NCI-H2196 (cell line): ENCODE data around the gene LMBR1L.
"Not testable (repeated sequence)": the region's sequence is repeated elsewhere in the genome, so short reads cannot be mapped to it uniquely, and the experiment has no call there.

ENCODE experiments used
- DNase-seq: peaks from one replicate; lab custom pipeline; 2025; ENCODE audit not compliant: unreplicated experiment; lab: John Stamatoyannopoulos, UW

Gene LMBR1L

DNA sequence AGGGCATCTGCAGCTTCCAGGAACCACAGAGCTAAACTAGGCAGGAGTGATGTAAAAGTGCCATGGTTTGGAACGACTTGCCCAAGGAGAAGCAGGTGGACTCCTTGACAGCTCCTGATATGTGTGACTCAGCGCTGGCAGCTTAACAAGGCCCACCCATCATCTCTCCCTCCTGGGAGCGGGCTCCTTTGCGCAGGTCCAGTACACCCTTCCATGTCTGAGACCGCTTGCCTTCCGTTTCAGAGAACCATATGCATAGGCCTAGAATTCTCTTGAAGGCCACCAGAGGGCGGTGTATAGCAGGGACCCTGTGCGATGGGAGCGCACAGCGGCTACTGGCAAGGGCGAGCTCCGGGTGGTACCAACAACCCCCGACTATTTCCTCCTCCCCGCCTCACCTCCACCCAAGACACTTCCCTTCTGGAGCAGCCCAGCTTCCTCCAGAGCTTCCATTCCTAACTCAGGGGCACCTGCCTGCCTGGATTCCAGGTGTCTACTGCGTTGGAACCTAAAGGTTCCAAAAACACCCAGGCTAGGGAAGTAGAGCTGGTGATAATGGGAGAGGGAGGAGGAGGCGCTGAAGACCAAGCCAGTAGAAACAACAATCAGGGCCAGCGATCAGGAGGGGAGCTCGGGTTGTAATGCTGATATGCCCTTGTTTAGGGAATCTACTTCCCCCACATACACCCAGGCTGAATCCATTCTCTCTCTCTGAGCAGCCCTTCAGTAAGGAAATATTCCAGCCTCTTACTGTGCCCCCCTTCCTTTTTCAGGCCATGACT lies 22.3 kb downstream of the LMBR1L start:
- peak; percentile 92 for DNase-seq

GRCh38 chr12:49086116-49086515 lies 24.5 kb downstream of the LMBR1L start:
- no peak for DNase-seq

- DNase-seq, result no peak
Measured at GRCh38 chr12:49084438-49084837, 26.2 kb downstream of the LMBR1L start.

GRCh38 chr12:49079793-49080192 lies 30.9 kb downstream of the LMBR1L start:
- DNase-seq, result no peak

- DNase-seq, result no peak
Measured at GRCh38 chr12:49070971-49071370, 39.7 kb downstream of the LMBR1L start.

DNA sequence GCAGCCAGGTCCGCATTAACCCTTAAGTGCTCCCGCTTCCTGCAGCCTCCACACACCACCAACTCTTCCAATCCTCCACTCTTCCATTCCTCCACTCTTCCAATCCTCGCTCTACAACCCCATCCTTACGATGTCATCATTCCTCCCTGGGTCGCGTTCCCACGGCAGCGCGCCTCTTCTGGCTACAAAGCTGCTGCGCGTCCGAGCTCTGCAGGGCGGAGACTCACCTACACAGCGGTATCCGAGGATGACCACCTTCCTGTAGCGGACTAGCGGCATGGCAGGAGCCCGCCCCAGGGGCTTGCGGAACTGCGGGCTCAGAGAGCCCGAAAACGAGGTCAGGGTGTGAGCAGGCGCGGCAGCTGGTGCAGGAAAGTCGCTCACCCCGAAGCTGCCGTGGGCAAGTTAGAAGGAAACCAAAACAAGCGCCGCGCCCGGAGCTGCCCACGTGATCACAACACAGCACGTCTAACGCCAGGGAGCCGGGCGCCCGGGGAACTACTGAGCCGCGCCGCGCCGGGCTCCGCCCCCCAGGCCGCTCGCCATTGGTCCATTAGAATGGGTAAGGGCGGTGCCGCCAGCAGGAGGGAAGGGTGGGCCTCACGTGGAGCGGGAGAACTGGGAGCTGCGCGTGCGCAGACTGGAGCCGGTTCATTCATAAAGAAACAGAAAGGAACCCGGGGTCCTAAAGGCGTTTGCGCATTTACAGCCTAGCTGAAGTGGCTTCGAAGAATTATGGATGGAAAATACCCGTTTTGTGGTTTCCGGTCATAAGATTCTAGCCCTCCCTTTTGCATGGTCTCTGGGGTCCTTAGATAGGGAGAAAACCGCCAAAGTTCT lies 40.9 kb downstream of the LMBR1L start, which contains the start of gene RHEBL1:
RHEBL1 (minus strand) TSS at position 473 of the 840 bp plus-strand sequence; CDS start at position 279, 194 bp downstream.
- DNase-seq, result peak; percentile 98

GRCh38 chr12:49068879-49069506 lies 41.7 kb downstream of the LMBR1L start:
- no peak for DNase-seq

GRCh38 chr12:49066120-49066519 lies 44.5 kb downstream of the LMBR1L start:
- DNase-seq, result no peak

GRCh38 chr12:49064767-49065152 lies 45.9 kb downstream of the LMBR1L start:
- no peak for DNase-seq

DNA sequence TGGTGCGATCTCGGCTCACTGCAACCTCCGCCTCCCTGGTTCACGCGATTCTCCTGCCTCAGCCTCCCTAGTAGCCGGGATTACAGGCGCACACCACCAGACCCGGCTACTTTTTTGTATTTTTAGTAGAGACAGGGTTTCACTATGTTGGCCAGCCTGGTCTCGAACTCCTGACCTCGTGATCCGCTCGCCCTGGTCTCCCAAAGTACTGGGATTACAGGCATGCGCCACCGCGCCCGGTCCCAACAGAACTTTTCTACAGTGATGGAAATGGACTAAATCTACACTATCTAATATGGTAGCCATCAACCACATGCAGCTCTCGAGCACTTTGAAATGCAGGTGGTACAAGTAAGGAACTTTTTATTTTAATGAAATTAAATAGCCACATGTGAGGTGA lies 48.7 kb downstream of the LMBR1L start:
- DNase-seq, result not testable (repeated sequence)

- DNase-seq, result no peak
Measured at GRCh38 chr12:49061157-49061650, 49.4 kb downstream of the LMBR1L start.

DNA sequence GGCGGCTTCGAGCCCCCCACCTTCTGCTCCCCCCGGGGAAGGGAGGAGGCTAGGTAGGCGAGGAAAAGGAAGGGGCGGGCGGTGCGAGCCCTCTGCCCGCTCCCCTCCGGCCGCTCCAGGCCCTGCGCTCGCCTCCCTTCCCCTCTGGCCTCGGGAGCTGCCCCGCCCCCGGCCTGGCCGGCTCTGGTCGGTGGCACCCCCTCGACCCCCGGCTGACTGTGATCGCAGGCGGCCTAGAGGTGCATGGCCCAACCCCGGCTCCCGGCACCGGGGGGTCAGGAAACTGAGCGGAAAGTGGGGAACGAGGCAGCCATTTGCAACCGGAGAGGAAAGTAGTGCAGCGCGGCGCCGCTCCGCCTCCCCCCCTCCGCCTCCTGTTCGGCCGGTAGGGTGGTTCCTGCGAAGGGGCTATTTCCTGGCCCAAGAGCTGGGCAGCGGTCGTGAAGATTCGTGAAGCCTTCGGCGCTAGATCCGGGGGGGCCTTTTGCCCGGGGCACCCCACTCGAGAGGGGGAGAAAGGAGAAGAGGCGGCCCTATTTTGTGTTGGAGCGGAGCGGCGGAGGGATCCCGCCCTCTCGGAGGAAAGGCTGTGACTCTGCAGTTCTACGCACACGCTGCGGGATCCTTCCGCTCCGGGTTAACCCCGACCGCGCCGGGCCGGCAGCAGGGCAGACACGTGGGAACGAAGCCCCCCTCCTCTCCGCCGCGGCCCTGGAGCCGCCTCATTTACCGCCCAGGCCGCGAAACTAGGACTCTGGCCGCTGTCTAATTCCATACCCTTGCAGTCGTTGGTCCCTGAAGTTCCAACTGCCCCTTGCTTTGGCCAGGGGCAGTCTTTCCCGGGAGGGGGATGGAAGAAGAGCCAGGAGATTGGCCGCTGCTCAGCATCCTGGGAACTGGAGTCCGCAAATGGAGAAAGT lies 50.1 kb downstream of the LMBR1L start, which contains the start of gene KMT2D:
KMT2D (minus strand) TSS at position 558 of the 920 bp plus-strand sequence. CDS start 5,470 bp downstream, outside the sequence.
- peak; percentile 90 for DNase-seq

DNA sequence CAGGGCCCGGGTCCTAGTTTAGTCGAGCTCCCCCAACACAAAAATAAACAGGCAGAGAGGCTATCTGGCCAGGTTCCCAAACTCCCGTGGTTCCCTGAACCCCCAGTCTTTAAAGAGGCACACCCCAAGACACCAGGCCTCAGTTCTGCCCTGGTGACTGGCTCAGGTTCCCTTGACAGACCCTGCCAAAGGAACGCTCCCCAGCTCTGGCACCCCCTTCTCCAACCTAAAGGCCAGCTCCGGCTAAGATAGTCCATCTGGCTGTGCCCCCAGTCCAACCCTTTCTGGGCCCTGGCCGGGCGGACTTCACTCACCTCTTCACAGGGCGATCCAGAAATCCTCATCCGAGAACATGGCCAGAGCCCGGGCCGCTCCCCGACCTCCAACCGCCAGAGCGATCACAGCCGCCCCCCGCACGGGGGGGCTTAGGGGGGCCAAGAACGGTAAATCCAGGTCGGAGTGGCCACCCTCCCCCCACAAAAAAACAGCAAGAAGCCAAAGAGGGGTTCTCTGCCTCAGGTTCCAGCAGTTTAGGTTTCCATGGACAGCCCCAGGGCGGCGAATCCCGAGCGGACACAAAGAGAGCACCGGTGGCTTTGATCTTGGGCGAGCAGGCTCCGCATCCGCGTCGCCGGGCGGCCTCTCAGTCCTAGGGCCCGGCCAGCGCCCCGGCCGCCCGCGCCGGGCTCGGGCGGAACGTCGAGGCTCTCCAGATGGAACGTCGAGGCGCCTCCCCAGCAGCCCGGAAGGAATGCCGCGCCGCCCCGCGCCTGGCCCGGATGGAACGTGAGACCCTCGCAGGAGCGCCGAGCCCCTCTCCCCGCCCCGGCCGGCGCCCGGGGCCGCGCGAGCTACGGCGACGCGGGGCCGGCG lies 51.1 kb downstream of the LMBR1L start:
- DNase-seq, result no peak

DNA sequence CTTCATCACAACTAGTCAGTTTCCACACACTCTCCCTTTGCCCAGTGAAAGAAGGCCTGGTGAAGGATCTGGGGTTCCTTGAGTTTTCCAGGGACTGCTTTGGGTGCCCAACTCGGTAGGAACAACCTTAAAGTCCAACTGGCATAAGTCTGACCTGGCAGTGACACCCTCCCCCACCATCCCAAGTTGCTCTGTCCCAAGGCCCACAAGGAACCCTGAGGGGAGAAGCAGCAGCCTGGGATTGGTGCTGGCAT lies 51.7 kb downstream of the LMBR1L start:
- no peak for DNase-seq

DNA sequence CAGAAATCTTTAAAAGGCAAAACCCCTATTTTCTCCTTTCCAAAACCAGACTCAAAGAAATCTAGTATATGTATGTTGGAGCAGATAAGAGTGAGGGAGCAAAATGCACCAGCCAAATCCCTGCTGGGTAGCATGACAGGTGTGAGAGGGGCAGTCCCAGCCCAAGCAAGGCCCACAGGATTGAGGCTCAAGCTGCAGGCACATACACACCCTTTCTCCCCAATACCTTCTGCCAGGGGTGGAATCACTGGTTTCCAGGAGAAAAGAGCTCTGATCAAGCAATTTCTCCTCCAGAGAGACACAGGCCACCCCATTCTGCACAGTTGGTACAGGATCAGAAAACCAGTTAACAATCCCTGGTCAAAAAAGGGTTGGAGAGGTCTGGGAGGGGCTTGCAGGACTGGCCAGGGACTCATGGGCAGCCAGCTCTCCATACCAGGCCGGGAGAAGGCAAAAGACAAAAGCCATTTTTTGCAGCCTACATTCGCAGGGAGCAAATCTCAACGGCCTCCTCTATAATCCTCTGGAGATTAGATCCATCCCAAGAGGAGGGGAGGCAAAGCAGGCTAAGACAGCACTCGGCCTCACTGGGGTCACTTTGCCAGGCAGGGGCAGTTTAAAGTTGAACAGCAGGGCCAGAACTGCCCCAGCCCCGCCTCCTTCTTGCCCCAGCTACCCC lies 52.1 kb downstream of the LMBR1L start:
- no peak for DNase-seq

DNA sequence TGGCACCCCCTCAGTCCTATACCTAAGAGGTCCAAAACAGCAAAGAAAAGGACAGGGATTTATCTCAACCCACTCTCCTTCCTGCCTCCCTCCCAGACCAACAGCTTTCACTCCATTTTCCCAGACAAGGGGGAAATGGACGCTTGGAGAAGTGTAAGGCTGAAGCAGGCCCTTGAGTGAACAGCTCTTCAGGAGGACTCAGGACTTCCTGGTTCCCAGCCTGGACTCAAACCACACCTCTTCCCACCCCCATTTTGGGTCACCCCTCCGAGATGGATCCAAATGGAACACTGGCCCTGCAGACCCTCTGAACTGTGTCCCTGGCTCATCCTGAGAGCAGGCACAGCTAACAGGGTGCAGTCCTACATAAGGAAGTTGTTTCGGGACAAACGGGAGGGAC lies 52.8 kb downstream of the LMBR1L start:
- no peak for DNase-seq

DNA sequence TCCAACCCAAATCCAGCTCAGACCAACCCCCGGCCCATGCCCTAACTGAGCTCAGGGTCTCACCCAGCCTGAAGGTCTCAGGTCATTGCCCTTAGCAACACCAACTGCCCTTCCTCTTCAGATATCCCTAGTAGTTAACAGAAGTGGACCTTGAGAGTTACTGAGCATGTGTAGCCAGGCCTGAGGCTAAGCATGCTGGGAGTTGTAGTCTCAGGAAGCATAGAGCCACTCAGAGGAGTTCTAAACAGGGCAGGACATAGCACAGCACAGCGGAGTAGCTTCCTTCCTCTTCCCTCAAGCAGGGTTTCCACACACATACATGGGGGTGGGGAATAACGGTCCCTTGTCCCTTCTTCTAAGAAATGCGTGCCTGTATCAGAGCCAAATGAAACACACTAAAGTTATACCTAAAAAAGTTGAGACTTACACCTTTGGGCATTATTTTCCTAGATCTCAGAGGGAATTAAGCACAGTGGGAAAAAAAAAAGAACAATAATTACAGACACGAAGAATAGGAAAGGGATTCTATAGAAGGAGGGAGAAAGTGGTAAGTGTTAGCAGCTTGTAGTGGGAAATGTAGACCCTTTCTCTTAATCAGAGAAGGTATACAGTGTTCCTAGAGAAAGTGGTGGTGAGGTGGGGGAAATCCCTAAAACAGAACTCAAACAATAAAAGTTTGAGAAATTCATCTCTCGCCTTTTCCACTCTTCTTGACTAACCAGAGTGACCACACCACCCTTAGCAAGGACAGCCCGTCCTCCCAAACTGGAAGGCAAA lies 54.5 kb downstream of the LMBR1L start:
- peak; percentile 50 for DNase-seq

DNA sequence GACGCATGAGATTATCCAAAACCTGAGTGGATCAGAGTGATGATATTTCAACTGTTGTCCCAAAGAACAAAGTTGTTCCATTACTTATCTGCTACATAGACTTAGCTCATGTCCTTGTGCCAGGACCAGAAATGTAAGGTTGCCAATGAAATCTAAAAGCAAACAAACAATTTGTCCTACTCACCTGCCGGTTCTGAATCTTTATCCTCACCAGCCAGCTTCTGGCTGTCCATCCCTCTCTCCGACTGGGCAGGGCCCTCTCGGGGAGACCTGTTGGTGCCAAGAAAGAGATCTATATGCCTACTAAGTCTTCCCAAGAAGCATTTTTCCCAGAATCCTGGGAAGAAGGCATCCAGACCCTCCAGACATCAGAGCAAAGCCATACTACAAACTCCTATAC lies 55.6 kb downstream of the LMBR1L start:
- no peak for DNase-seq
